SH-SY5Y (cell line): Measurements from ENCODE around the gene PI16.

Source experiments
- GATA2 ChIP-seq: IDR thresholded peaks from 2 replicates; pipeline ENCODE4 v1.6.1; 2011; ENCODE audit warnings: mild to moderate bottlenecking, low read depth, low read length
- GATA3 ChIP-seq: IDR thresholded peaks from 2 replicates; pipeline ENCODE4 v1.6.1; 2011; ENCODE audit warnings: low read depth, mild to moderate bottlenecking, low read length, moderate library complexity

DNA sequence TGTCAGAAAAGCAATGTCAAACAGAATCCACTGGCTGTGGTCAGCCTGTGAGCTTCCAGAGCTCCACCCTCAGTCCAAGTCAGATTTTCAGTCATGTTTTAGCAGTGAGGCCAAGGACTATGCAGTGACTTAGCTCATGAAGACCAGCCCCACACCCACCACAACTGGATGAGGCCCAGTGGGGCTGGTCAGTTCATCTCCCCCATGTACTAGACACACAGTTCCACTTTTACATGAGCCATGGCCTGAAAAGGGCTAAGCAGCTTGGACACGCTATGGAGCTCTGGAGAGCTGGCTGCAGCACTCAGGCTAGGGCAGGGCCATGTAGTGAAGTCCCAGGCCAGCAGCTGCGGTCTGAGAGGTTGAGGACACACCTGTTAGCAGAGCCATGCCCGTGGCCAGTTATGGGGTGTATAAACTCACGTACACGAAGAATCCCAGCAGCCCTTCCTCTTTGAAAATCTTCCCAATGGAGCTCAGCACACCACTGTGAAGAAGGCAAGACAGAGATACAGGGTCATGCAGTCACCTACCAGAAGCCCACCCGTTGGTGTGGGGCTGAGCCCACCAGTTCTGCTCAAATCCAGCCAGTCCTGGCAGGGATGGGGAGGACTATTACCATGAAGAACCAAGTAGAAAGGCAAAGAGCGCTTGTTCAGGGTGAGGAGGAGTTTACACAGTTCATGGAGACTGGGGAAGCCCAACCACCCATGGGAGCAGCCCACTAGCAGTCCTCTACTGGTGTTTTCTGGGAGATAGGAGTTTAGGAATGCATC, 20.9 kb downstream of the PI16 start:
- TF ChIP-seq GATA2 (no peak), GATA3 (no peak)
